ENCODE data around the gene PTGIR.
A peak's percentile ranks its signal among the peaks of the same experiment; 100 is the strongest.

The PTGIR gene

DNA sequence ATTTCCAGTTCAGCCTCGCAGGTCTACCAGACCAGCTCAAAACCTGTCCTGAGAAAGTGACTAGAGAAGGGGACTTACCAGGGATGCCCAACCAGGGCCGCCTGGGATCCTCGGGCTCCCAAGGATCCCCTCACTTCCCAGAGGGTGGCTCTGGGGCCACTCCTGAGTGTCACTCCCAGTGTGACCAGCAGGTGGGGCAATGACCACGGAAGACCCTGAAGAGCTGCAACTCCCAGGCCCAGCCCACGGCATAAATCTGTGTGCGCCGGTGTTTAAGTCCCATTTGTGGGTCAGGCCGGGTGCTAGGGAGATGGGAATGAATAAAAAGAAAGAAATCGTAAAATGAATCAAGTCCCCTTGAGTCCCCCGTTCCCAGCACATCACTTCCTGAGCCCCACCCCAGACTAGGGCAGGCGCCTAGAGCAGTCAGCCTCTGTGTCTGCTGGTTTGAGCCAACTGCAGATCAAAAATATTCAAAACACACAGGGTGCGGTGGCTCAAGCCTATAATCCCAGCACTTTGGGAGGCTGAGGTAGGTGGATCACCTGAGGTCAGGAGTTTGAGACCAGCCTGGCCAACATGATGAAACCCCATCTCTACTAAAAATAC, 10.7 kb downstream of the PTGIR start:
- peak; percentile 94 for DNase-seq

DNA sequence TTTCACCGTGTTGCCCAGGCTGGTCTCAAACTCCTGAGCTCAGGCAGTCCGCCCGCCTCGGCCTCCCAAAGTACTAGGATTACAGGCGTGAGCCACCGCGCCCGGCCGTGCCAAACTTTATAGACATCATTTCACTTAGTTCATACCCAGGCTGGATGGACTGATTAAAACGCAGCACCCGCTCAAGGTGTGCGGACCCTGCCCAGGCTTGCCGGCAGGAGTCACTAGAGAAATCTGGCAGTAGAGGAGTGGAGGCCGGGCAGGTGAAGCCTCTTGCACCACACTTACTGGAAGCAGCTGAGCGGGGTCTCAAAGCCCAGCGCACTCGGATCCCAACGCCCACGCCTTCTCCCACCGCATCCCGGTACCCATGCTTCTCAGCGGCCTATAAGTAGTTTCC, 11.4 kb downstream of the PTGIR start:
- DNase-seq, result no peak

DNA sequence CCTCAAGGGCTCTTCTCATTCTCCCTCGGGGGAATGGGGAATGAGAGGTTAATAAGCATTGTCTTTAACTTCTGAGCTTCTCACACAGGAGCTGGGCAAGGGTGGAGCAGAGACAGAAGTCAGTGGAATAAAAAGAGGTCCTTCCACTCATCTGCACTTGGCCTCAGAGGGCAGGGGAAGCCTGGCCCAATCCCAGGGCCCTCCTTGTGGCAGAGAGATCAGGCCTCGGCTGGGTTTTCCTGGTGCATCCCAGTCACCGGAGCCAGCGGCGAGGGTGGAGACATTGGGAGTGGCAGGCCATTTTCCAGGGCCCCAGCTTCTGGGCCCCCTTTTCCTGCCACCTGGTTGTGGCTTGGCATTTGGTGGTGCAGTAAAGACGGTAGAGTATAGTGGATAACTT, 13.1 kb downstream of the PTGIR start:
- no peak for DNase-seq

DNA sequence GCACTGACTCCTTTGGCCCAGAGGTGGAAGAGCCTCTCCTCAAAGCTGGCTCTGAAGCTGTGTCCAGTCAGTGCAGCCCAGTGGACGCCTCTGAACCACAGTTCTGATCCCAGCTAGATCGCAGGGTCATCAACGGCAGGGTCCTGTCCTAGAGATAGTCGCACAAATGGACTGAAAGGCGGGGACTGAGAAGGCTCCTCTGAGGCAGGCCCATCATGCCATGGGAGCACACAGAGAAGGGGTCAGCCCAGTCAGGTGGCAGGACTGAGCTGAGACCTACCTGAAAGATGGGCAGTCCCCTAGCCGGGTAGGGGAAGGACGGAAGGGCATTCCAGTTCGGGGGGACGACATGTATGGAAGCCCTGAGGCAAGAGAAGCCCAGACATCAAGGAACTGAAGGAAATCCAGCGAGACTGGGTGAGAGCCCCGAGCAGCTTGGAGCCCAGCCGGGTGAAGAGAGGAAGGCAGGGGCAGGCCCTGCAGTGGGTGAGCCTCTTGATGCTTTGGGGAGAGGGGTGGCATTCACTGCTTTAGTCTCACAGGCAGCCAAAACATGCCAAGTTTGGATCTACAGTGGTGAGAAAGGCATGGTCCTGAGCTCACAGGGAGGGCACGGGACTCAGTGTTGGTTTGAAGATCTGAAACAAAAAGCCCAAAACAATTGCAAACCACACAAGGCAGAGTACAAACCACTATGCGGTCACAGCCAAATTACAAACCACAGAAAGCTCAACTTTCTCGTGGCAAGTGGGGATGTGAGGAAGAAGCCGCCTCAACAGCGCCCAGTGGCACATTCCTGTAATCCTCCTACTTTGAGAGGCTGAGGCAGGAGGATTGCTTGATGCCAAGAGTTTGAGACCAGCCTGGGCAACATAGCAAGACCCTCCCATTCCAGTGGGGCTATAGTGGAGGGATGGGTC, 13.8 kb downstream of the PTGIR start:
- no peak for DNase-seq

DNA sequence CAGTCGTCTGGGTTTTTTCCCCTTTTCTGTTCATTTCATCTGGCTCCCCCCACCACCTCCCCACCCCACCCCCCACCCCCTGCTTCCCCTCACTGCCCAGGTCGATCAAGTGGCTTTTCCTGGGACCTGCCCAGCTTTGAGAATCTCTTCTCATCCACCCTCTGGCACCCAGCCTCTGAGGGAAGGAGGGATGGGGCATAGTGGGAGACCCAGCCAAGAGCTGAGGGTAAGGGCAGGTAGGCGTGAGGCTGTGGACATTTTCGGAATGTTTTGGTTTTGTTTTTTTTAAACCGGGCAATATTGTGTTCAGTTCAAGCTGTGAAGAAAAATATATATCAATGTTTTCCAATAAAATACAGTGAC, 14.5 kb downstream of the PTGIR start:
- DNase-seq, result no peak

DNA sequence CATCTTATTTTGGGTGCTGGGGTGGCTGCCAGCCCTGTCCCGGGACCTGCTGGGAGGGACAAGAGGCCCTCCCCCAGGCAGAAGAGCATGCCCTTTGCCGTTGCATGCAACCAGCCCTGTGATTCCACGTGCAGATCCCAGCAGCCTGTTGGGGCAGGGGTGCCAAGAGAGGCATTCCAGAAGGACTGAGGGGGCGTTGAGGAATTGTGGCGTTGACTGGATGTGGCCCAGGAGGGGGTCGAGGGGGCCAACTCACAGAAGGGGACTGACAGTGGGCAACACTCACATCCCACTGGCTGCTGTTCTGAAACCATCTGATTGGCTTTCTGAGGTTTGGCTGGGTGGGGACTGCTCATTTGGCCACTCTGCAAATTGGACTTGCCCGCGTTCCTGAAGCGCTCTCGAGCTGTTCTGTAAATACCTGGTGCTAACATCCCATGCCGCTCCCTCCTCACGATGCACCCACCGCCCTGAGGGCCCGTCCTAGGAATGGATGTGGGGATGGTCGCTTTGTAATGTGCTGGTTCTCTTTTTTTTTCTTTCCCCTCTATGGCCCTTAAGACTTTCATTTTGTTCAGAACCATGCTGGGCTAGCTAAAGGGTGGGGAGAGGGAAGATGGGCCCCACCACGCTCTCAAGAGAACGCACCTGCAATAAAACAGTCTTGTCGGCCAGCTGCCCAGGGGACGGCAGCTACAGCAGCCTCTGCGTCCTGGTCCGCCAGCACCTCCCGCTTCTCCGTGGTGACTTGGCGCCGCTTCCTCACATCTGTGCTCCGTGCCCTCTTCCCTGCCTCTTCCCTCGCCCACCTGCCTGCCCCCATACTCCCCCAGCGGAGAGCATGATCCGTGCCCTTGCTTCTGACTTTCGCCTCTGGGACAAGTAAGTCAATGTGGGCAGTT, 15.1 kb downstream of the PTGIR start:
- DNase-seq, result no peak

DNA sequence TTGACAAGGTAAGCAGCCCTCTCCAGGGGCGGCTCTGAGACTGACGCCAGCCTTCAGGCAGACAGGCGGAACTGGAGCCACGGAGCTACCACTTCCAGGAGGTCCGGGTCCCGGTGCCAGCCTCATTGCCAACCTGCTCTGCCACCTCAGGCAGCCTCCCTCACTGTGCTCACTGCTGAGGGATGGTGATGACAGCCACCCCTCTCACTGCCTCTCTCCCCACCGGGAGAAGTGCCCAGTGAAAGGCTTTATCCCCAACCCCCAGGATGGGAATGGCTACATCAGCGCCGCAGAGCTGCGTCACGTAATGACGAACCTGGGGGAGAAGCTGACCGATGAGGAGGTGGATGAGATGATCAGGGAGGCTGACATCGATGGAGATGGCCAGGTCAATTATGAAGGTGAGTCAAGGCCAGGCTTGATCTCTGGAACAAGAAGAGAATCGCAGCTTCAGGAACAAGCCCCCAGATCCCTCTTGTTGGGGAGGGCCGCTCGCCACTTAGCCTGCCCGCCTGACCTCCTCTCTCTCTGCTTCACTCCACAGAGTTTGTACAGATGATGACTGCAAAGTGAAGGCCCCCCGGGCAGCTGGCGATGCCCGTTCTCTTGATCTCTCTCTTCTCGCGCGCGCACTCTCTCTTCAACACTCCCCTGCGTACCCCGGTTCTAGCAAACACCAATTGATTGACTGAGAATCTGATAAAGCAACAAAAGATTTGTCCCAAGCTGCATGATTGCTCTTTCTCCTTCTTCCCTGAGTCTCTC, 16.1 kb downstream of the PTGIR start:
- no peak for DNase-seq

DNA sequence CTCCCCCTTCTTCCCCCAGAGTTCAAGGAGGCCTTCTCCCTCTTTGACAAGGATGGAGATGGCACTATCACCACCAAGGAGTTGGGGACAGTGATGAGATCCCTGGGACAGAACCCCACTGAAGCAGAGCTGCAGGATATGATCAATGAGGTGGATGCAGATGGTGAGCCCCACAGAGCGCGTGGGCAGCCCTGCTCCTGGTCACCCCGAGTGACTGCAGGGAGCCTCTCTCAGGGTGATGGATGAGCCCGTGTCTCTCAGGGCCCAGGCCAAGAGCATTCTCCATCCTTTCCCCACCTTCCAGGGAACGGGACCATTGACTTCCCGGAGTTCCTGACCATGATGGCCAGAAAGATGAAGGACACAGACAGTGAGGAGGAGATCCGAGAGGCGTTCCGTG, 16.7 kb downstream of the PTGIR start:
- DNase-seq, result no peak

DNA sequence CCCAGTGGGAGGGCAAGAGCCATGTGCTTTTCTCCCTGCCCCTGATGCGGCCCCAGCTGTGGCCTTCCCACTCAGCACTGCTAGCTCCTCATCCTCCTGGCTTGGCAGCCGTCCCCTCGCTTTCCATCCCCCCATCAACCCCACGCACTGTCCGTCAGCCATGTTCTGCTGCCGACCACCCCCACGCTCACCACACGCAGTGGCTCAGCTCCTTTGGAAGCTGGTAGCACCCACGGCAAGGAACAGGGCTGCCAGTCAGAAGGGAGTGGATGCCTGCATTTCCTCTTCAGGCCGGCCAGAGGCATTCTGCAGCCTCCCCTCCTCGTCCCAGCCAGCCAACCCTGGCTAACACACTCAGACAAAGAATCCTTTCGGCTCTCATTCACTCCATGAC, 17.4 kb downstream of the PTGIR start:
- DNase-seq, result no peak

DNA sequence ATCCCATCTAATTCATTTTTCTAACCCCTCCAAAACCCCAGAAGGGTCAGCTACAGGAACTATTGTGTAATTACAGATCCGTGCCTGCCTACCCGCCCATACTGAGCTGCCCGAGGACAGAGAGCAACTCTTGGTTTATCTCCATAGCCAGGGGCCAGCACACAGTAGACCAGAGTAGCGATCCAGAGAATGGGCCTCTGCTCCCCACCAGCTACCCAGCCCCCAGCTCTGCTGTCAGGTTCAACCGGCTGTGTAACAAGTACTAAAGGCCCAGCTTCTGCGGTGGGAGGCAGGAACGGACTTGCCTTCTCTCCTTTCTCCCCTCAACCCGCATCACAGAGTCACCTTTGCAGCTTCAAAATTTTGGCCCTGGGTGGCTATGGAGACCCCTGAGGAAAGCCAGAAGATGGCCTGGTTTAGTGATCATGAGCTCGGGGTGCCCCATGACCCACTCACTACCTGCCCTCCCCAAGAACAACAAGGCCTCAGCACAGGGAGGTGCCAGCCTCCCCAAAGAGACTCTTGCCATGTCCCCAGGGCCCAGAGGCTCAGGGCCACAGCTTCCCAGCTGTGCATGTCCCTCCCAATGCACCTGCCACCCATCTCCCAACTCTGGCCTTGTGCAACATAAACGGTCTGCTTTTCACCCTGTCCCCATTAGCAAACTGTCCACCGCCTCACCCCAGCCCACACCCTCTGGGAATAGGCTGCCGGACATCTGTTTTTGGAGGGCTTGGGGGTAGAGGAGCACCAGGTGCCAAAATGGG, 18.0 kb downstream of the PTGIR start:
- DNase-seq, result no peak

DNA sequence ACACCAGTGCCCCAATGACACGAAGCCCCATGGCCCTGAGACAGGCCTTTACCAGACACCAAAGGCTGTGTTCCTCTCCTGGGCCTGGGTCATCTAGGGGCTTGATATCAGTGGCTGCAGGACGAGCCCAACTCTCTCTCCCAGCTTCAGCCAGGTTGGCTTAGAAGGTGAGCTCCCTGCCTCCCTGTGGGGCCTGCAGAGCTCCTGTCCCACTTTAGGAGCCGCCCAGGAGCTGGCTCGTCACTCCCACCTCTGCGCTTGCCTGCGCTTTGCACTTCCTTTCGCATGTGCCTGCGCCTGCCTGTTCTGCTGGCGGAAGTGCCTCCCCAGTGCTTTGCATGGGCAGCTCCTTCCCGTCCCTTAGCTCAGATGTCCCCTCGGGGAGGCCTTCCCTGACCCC, 18.9 kb downstream of the PTGIR start:
- no peak for DNase-seq

DNA sequence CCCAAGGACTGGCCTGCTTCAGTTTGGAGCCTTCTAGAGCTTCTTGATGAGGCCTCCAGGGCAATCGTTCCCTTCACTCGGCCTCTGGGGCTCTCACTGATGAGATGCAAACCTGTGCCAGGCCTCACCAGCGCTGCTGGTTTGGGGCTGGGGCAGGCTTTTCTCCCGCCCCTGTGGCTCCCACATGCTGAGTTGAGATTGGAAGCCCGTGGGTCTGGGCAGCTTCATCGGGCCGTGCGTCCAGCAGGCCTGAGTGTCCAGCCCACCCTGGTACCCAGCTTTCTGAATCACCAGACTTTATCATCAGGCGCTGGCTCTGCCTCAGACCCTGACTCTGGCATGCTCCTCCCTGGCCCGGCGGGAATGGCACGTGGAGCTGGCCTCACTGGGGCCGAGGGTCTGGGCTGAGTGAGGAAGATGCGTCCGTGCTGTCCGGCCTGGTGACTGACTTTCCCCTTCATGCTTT, 19.5 kb downstream of the PTGIR start:
- no peak for DNase-seq

DNA sequence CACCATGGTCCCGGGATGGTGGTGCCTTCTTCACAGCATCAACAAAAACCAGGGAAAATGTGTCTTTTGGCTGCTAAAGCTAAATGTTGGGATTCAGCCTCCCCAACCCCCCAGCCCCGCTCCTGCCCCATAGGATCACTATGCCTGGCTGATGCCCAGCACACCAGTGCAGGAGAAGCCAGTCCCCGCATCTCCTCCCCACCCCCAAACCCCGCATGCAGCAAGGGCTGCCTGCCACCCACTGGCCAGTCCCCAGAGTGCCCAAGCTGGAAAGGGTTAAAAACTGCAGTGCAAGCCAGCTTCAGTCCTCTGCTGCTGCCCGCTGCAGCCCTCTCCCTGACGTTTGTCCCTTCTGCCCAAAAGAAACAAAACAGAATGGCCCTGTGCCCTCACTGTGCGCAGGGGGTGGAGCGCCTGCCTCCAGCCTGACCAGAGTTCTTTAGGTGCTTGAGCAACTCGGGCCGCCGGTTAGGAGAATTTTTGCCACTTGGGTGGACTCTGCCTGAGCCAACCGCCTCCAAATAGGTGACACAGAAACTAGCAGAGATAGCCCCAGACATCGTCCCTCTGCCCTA, 20.0 kb downstream of the PTGIR start:
- no peak for DNase-seq

DNA sequence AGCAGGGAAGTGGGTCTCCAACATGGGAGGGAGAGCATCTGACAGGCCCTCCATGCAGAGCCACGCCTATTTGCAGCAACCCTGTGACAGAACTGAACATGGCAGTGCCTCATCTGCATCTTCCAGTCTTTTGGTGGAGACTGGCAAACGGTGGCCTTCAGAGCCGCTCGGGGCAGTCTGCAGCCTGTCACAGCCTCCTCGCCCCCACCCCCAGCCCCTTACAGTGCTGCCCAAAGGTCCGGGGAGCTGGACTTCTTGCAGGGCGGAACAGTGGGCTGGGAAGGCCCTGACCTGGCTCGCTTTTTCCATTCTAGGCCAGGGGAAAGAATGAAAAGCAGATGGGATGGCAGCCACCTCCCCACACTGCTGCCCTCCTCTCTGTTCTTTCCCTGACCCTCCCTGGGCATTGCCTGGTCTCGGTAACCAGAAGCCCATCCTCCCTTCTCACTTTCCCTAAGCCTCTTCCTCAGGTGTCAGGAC, 21.1 kb downstream of the PTGIR start:
- DNase-seq, result no peak

DNA sequence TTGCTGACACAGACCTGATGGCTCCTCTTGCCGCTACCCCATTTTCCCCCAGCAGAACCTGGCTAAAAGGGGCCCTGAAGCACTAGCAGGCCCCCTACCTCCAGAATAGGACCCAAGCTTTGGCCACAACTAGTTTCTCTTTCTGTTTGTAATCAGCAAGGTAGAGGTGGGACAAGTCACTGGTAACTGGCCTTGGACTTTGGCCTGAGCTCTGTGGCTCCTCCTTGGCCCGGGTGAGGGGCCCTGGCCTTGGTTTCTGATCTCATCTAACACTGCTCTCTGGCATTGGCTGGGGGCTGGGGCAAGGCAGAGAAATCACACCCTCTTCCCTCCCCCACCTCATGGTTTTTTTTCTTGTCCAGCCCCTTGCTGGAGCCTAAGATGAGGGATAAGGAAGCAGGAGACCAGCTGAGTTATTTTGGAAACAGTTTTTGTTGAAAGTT, 21.7 kb downstream of the PTGIR start:
- DNase-seq, result no peak

DNA sequence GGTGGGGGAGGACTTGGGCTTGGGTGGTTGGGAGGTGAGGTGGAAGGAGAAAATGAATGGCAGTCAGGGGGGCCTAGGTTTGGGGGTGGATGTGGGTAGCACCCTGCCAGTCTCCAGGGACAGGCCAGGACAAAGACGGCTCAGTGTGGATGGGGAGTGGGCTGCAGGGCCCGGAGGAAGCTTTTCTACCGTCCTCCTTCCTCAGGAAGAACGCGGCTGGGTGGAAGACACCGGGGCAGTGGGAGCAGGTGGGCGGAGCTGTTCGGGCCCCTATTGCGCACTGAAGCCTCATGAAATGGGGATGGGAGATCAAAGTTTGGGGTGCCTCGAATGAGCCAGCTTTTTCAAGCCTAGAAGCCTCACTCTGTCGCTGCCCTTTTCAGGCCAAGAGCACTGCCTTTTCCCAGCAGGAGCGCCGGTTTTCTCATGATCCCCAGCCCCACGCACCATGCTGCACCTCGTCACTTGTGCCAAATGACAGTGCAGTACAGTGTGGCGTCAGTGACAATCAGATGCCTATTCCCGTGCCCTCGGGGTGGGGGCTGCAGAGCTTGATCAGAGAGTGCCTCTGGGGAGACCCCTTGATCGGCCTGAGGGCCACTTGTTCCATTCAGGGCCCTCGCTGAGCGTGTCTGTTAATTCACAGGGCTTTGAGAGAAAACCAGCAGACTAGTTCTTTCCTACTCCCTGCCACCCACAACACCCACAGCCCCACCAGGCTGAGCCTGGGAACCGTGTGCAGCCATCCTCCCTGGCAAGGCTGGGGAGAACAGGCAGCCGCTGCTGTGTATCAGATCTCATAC, 22.3 kb downstream of the PTGIR start:
- no peak for DNase-seq

DNA sequence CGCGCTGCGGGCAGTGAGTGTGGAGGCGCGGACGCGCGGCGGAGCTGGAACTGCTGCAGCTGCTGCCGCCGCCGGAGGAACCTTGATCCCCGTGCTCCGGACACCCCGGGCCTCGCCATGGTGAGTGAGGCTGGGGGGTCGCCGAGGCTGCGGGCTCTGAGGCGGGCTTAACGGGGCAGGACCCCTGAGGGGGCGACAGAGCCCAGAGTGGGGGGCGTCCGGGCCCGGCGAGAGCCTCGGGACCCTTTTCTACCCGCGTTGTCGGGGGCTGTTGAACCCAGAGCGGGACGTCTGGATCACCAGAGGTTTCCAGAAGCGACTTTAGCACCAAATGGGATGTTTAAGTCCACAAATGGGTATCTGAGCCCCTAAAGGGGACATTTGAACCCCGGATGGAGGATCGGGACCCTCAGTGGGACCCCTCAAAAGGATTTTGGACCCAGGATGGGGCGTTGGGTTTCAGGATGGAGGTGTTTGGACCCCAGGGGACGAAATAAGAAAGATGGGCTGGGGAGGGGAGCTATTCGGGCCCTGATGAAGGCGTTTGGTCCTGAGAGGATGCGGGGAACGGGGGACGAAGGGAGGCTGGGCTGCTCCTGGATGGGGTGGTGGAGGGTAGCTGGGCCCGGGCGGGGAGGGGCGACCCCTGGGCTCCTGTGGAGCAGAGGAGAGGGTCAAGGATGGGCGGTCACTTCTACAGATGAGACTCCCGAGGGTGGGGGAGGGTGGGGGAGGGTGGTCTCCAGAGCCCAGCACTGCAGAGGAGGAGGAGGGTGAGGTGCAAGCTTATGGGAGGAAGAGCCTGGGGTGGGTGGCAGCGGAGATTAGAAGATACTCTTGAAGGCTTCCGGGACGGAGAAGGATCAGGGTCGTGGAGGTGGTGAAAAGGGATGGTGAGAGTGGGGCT, 23.3 kb downstream of the PTGIR start, which contains the start of gene CALM3:
Gene CALM3 (plus strand): TSS at position 13 of the 907 bp plus-strand sequence. CDS start 105 bp downstream, at position 118.
- DNase-seq, result peak; percentile 65

DNA sequence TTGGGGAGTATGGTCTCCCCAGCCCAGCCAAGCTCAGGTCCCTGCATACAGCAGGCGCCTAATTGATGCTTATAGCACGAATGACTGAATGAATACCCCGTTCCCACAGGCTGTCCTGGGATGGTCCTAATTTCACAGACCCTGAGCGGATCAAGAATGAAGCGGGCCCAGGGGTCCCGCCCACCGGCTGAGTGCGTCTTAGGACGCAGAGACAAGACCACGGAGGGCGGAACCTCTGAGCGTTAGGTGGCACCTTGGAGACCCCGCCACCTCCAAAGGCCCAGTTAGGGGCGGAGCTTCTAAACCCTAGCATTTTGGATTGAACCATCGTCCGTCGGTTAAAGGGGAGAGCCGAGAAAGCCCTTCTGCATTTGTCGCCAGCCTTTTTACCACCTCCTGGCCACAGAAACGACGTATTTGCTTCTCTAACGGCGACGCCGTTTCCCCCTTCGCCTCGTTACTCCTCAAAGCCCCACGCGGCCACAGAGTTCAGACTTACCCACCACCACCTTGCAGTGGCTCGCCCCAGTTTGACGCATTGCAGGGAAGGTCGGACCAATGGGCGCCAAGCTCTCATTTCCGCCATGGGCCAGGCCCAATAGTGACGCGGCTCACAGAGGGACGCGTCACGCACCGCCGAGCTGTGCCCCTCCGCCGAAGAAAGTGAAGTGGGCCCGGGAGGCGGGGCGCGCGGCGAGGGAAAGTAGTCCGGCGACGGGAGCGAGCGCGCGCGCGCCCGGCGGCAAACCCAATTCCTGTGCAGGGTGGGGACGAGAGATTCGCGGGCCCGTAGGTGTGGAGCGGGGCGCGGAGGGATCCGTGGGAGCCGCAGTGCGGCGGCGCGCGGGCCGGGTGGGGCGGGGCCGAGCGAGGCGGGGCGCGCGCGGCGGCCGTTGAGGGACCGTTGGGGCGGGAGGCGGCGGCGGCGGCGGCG, 24.2 kb downstream of the PTGIR start:
- DNase-seq, result peak; percentile 98
